A549 (cell line): ENCODE data around the gene A4GALT.

ENCODE experiments used
- ESRRA ChIP-seq: fragments of 150-350 bp; IDR thresholded peaks from 2 replicates; pipeline ENCODE4 v1.6.1; 2014; ENCODE audit warnings: mild to moderate bottlenecking, low read length, borderline replicate concordance
- KDM5A ChIP-seq: fragments of 200-600 bp; sonication (generic); IDR thresholded peaks from 2 replicates; pipeline ENCODE4 v1.6.1; 2016; ENCODE audit warnings: antibody characterized with exemption, mild to moderate bottlenecking

GRCh38 chr22:42661985-42662831, 58.5 kb downstream of the A4GALT start:
- TF ChIP-seq ESRRA: no peak
- no peak for TF ChIP-seq KDM5A
